ENCODE data around the gene TBPL1. TPM values are rescaled to one million over a fixed set of nuclear protein-coding genes. Genes with fewer than 3 reads are reported as not detected.

The TBPL1 gene
- total RNA-seq, 1 experiment from 2014 or later: 42.1 TPM

- Mint-ChIP-seq H3K4me1 (peaks cover 24% of the 10 kb centered on the region), H3K36me3 (no peaks in the 10 kb centered on the region), H3K27me3 (ENCODE audit: low read depth) (no peaks in the 10 kb centered on the region), H3K27ac (peak overlapping the region; percentile 62), H3K4me3 (no peak overlapping the region), H3K9me3 (no peaks in the 10 kb centered on the region)
- CTCF ChIA-PET: interaction anchor here (1.7 kb wide), 1 partner anchor 97 kb away, joined by 6 read pairs; no protein-coding TSS in a partner anchor
- DNase-seq (ENCODE audit: low spot score) (no peak), ATAC-seq (no peak)
- POLR2A ChIA-PET: interaction anchor here (0.6 kb wide), 1 partner anchor 177 kb away, joined by 7 read pairs; no protein-coding TSS in a partner anchor
- TF ChIP-seq E2F1 (CRISPR knock-in tag; IDR thresholded peaks at IDR 0.05) (no peak), ERG (CRISPR knock-in tag; IDR thresholded peaks at IDR 0.05) (no peak), ZNF232 (CRISPR knock-in tag; IDR thresholded peaks at IDR 0.05) (no peak), ZNF281 (CRISPR knock-in tag; IDR thresholded peaks at IDR 0.05) (no peak), STAT6 (CRISPR knock-in tag; conservative IDR thresholded peaks at IDR 0.05; ENCODE audit: low read depth) (no peak), CDX4 (CRISPR knock-in tag; IDR thresholded peaks at IDR 0.05; ENCODE audit: borderline replicate concordance) (no peak), HMGXB4 (CRISPR knock-in tag; IDR thresholded peaks at IDR 0.05) (no peak), ZNF121 (CRISPR knock-in tag; IDR thresholded peaks at IDR 0.05) (no peak), ETV6 (CRISPR knock-in tag; IDR thresholded peaks at IDR 0.05) (no peak), ZBTB43 (CRISPR knock-in tag; IDR thresholded peaks at IDR 0.05) (no peak), ATF2 (CRISPR knock-in tag; IDR thresholded peaks at IDR 0.05; ENCODE audit: borderline replicate concordance, low read depth) (no peak), NFE2L1 (CRISPR knock-in tag; IDR thresholded peaks at IDR 0.05) (no peak), IRF1 (CRISPR knock-in tag; IDR thresholded peaks at IDR 0.05) (no peak), OVOL2 (CRISPR knock-in tag; IDR thresholded peaks at IDR 0.05; ENCODE audit: borderline replicate concordance) (no peak), ZBTB21 (CRISPR knock-in tag; IDR thresholded peaks at IDR 0.05; ENCODE audit: borderline replicate concordance) (no peak), ZNF317 (CRISPR knock-in tag; IDR thresholded peaks at IDR 0.05; ENCODE audit: borderline replicate concordance, low read depth) (no peak), ZNF423 (CRISPR knock-in tag; IDR thresholded peaks at IDR 0.05) (no peak)
Measured at GRCh38 chr6:133966654-133967329, 13.8 kb downstream of the TBPL1 start.
